SW480 (cell line): ENCODE results near the gene AGBL2.

ENCODE experiments used
- DNase-seq: peaks from one replicate; pipeline ENCODE4 v3.0.0-alpha.2; 2016; ENCODE audit warnings: low spot score

AGBL2 gene

DNA sequence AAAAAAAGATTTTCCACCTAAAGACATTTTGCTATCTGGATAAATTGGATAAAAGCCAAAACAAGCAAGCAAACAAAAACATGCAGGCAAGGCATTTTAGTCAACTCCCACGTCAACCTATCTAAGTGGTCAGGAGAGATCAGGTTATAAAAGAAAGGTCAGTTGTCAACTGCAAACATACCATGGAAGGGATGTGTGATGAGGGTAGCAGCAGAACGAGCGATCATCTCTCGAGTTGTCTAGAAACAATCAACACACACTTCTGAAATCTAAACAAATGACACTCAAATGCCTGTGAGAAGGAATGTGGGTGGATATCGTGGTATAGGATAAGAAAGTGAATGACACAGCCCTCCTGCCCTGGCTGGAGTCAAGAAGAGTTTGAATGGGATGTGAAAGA is 83.7 kb downstream of the AGBL2 start:
- no peak for DNase-seq

DNA sequence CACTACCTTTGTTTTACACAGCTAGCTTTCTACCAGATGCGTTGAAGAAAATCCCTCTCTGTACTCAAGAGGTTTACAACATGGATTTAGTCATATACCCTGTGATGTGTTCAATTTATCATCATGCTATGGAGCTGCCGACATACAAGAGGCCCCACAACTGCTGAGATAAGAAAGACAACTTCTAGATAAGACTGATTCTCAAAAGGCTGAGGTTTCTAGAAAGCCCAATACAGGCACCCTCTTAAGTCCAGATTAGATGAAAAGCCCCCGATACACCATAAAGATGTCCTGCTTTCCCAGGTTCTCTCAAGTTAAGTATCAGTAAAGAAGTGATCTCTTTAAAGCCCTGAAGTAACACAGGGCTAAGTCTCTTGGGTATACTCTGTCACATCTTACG is 87.1 kb downstream of the AGBL2 start:
- DNase-seq: no peak

DNA sequence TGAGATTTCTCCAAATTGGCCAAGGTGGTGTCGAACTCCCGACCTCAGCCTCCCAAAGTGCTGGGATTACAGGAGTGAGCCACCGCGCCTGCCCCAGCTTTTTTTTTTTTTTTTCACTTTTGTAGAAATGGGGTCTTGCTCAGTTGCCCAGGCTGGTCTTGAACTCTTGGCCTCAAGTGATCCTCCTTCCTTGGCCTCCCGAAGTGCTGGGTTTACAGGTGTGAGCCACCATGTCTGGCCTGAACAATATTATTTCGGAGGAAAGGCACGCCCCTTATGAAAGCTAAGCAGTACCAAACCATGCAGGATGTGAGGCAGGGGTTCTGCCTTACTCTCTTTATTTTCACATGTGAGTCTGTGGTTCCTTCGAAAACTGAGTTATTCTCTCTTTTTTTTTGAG is 88.9 kb downstream of the AGBL2 start:
- no peak for DNase-seq

DNA sequence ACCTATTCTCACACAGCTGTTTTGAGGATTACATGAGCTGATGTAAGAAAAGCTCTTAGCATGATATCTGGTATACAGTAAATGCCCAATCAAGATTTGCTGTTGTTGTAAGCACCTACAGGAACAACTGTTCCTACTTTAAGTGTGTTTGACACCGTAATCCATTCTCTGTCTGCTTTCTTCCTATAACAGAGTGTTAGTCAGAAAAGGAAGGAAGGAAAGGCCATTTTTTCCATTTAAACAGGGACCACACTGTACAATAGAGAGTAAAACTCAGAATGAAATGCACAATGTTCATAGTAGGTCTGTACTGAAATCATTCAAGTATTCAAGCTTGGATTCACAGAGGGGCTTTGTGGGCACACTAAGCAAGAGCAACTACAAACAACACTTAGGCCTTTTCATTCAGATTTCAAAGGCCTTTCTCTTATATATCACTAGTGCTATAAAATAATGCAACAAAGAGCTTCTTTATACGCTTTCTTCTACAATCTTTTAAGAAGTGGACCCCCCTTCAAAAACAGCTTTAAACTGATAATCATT is 94.3 kb downstream of the AGBL2 start:
- DNase-seq: no peak

DNA sequence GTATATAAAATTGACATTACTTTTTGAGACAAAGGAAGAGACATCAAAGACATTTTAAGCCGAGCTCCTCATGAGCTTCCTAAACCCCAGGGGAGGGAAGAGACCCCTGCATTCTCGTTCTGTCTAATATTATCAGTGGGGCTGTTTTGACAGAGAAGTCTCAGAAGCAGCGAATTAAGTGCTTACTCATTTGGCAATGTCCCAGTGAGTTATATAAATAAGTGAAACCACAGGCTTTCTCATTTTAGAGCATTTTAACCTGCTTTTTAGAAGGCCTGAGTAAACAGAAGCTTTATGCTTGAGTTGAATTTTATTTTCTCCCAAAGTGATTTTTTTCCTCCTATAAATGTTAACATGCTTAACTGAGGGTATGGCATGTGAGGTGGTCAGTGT is 97.8 kb downstream of the AGBL2 start:
- DNase-seq: no peak

DNA sequence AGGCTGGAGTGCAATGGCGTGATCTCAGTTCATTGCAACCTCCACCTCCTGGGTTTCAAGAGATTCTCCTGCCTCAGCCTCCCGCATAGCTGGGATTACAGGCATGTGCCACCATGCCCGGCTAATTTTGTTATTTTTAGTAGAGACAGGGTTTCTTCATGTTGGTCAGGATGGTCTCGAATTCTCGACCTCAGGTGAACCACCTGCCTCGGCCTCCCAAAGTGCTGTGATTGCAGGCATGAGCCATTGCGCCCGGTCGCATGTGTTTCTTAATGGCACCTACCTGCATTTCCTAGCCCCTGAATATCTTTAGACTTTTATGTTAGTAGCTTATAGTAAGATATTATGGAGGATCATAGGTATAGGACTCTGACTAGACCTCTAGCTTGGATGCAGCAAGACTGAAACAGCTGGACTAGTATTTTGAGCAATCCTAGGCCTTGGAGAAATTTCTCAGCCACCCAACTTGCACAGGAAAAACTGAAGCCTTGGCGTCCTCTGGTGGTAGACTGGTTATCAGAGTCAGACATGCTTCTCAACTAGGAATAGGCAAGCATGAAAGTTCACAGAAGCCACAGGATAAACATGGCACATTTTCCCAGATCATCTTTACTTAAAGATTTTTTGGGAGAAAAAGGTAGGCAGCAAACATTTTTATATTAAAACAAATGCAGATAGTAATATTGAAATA is 98.3 kb downstream of the AGBL2 start:
- peak; percentile 12 for DNase-seq

DNA sequence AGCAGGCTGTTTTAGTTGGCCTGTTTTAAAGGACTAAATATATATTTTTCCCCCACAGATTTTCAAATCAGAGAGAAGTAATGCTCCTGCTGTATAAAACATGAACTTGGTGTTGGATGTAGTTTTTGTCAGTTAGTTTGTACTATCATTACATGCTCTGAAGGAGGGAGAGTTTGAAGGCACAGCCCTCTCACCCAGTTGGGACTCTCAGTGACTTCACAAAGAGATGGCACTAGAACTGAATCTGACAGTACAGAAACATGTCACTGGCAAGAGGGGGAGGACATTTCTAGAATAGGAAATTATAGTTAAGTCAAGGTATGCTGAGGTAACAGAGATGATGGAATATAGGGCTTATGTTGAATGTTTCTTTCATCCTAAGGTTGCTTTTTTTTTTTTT is 99.9 kb downstream of the AGBL2 start:
- DNase-seq: no peak

DNA sequence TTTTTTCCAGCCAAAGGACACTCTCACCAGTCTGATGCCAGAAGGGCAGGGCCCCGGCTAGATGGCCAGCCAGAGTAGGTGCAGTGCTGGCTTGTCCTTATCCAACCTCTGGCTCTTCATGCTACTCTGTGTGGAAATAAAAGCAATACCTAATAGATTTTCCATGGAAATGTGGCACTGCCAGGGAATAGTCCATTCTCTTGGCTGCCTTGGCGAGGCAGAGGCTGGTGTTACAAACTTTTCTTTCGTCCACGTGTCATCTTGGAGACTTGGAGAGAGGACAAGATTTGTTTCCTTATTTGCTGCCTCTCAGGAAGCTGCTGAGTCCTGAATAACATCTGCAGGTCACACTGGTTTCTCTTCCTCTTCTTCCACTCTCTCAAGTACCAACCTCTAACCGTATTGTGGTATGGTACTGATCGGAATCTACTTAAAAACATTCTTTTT is 103.8 kb downstream of the AGBL2 start:
- no peak for DNase-seq

DNA sequence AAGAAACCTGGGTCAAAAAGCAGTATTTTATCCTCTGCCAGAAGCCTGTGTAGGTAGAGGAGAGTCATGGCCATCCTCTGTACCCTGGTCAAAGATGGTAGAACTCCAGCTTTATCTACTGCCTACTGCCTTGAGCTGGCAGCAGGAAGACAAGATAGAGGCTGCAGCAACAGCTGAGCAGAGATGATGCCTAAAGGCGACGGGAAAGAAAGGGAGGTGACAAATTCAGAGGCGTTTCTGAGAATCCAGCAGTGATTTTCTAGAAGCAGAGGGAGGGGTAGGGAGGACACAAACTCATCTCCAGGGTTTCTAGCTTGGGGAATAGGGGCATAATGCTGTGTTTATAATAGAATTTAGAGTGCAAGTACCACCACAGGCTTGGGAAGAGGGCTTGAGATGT is 105.5 kb downstream of the AGBL2 start:
- no peak for DNase-seq
